A549 treated with GW870086 at 1 μM for 4 hours (cell line): ENCODE results near the gene NCEH1. TPM values are rescaled to one million over a fixed set of nuclear protein-coding genes. Genes with fewer than 3 reads are reported as not detected.

Experiments
- total RNA-seq: library from RNA; stranded (reverse); fragments of 200-300 nt; extraction: Qiagen RNA extraction; gene quantifications from 5 replicates; pipeline ENCODE4 v1.2.3, GENCODE V29; 2022; ENCODE audit warnings: low read depth

Gene NCEH1, protein sequence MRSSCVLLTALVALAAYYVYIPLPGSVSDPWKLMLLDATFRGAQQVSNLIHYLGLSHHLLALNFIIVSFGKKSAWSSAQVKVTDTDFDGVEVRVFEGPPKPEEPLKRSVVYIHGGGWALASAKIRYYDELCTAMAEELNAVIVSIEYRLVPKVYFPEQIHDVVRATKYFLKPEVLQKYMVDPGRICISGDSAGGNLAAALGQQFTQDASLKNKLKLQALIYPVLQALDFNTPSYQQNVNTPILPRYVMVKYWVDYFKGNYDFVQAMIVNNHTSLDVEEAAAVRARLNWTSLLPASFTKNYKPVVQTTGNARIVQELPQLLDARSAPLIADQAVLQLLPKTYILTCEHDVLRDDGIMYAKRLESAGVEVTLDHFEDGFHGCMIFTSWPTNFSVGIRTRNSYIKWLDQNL
- total RNA-seq, result 31.5 to 40.0 TPM (median 39.2 TPM) in 5 replicates

GRCh38 chr3:172710664-172711453, at the start of gene NCEH1:
TSS of gene NCEH1 (minus strand) at chr3:172711067. CDS start at chr3:172710984, 83 bp downstream.

GRCh38 chr3:172750368-172751174, 39.7 kb upstream of the NCEH1 start, which contains the start of gene ECT2:
TSS of gene ECT2 (plus strand) at chr3:172750726. CDS start at chr3:172754531, 3,805 bp downstream.

Other genes with a start within 250 kb of the NCEH1 start
- 0.10 to 0.33 TPM (median 0.23 TPM) in 3 of 5 replicates, not detected in the others for gene TNFSF10, start 187.6 kb downstream of the NCEH1 start, total RNA-seq
- 59.5 to 79.1 TPM (median 73.0 TPM) in 5 replicates for gene ECT2, start 39.7 kb upstream of the NCEH1 start, total RNA-seq